HG03064 (cell line): Measurements from ENCODE around the gene SGMS1.
"Not testable (repeated sequence)": the region's sequence is repeated elsewhere in the genome, so short reads cannot be mapped to it uniquely, and the experiment has no call there.

ENCODE experiments used
- ATAC-seq: cut with Tn5 transposase; IDR thresholded peaks from one replicate; pipeline ENCODE4 v1.9.1; 2021; ENCODE audit warnings: low read depth; ENCODE audit not compliant: unreplicated experiment

Gene SGMS1

GRCh38 chr10:50541921-50542320 lies 81.8 kb downstream of the SGMS1 start:
- no peak for ATAC-seq

GRCh38 chr10:50541317-50541716 lies 82.4 kb downstream of the SGMS1 start:
- ATAC-seq, result no peak

GRCh38 chr10:50540826-50541122 lies 83.0 kb downstream of the SGMS1 start:
- peak; percentile 3 for ATAC-seq

GRCh38 chr10:50540069-50540825 lies 83.5 kb downstream of the SGMS1 start:
- ATAC-seq, result peak; percentile 46

GRCh38 chr10:50538555-50539398 lies 85.0 kb downstream of the SGMS1 start:
- no peak for ATAC-seq

- no peak for ATAC-seq
Observed at GRCh38 chr10:50536617-50537240, 87.0 kb downstream of the SGMS1 start.

GRCh38 chr10:50534748-50535376 lies 88.9 kb downstream of the SGMS1 start:
- not testable (repeated sequence) for ATAC-seq

- ATAC-seq, result no peak
Observed at GRCh38 chr10:50533296-50533695, 90.5 kb downstream of the SGMS1 start.

- ATAC-seq, result no peak
Observed at GRCh38 chr10:50531388-50532077, 92.2 kb downstream of the SGMS1 start.

GRCh38 chr10:50529660-50530059 lies 94.1 kb downstream of the SGMS1 start:
- no peak for ATAC-seq

GRCh38 chr10:50528206-50528605 lies 95.5 kb downstream of the SGMS1 start:
- ATAC-seq, result no peak

- ATAC-seq, result no peak
Observed at GRCh38 chr10:50527442-50528043, 96.2 kb downstream of the SGMS1 start.

GRCh38 chr10:50526185-50526584 lies 97.6 kb downstream of the SGMS1 start:
- ATAC-seq, result no peak

GRCh38 chr10:50523357-50523756 lies 100.4 kb downstream of the SGMS1 start:
- no peak for ATAC-seq

- ATAC-seq, result no peak
Observed at GRCh38 chr10:50522908-50523307, 100.8 kb downstream of the SGMS1 start.

- ATAC-seq, result no peak
Observed at GRCh38 chr10:50520115-50520514, 103.6 kb downstream of the SGMS1 start.

- ATAC-seq, result no peak
Observed at GRCh38 chr10:50517626-50518025, 106.1 kb downstream of the SGMS1 start.

- ATAC-seq, result no peak
Observed at GRCh38 chr10:50516171-50516570, 107.6 kb downstream of the SGMS1 start.

GRCh38 chr10:50515420-50515819 lies 108.3 kb downstream of the SGMS1 start:
- no peak for ATAC-seq

- ATAC-seq, result no peak
Observed at GRCh38 chr10:50514995-50515394, 108.8 kb downstream of the SGMS1 start.
